GM23338 (cell line): Measurements from ENCODE around the gene SFN. TPM values are rescaled to one million over a fixed set of nuclear protein-coding genes. Genes with fewer than 3 reads are reported as not detected.
"Not testable (repeated sequence)": the region's sequence is repeated elsewhere in the genome, so short reads cannot be mapped to it uniquely, and the experiment has no call there.

ENCODE experiments used
- ATAC-seq: fragments of 200-7000 bp; cut with Tn5 transposase; 3 replicates; pipeline ENCODE4 v1.9.1; 2020
- DNase-seq: peaks from one replicate; pipeline ENCODE4 v3.0.0-alpha.2; 2015; ENCODE audit warnings: low spot score
- H2AFZ ChIP-seq: fragments of 200-600 bp; sonication (generic); 2 replicates; pipeline ENCODE4 v1.8.0; 2016; ENCODE audit warnings: antibody characterized with exemption, mild to moderate bottlenecking, moderate library complexity
- H3F3A ChIP-seq: fragments of 200-600 bp; sonication (generic); replicated peaks from 2 replicates; pipeline ENCODE4 v1.8.0; 2017; ENCODE audit warnings: antibody characterized with exemption, mixed run types, low read depth
- H3K27ac ChIP-seq: fragments of 200-600 bp; sonication (generic); 2 replicates; pipeline ENCODE4 v1.6.1; 2016; ENCODE audit warnings: low read depth
- H3K27me3 ChIP-seq: fragments of 200-600 bp; sonication (generic); 2 replicates; pipeline ENCODE4 v1.8.0; 2016; ENCODE audit warnings: mild to moderate bottlenecking, mixed run types, moderate library complexity; ENCODE audit not compliant: insufficient read depth
- H3K36me3 ChIP-seq: fragments of 200-600 bp; sonication (generic); 2 replicates; pipeline ENCODE4 v1.8.0; 2016; ENCODE audit warnings: mild to moderate bottlenecking; ENCODE audit not compliant: insufficient read depth
- H3K4me1 ChIP-seq: fragments of 200-600 bp; sonication (generic); 2 replicates; pipeline ENCODE4 v1.8.0; 2016; ENCODE audit warnings: mild to moderate bottlenecking, moderate library complexity; ENCODE audit not compliant: insufficient read depth
- H3K4me2 ChIP-seq: fragments of 200-600 bp; sonication (generic); 2 replicates; pipeline ENCODE4 v1.7.1; 2017; ENCODE audit warnings: mixed run types
- H3K4me3 ChIP-seq: fragments of 200-600 bp; sonication (generic); 2 replicates; pipeline ENCODE4 v1.6.1; 2016; ENCODE audit warnings: mixed run types
- H3K79me2 ChIP-seq: fragments of 200-600 bp; sonication (generic); replicated peaks from 2 replicates; pipeline ENCODE4 v1.8.0; 2017; ENCODE audit warnings: mild to moderate bottlenecking; ENCODE audit not compliant: insufficient read depth
- H3K9me2 ChIP-seq: fragments of 200-600 bp; sonication (generic); 2 replicates; pipeline ENCODE4 v1.8.0; 2017; ENCODE audit not compliant: insufficient read depth
- H4K20me1 ChIP-seq: fragments of 200-600 bp; sonication (generic); replicated peaks from 2 replicates; pipeline ENCODE4 v1.8.0; 2017; ENCODE audit warnings: mild to moderate bottlenecking; ENCODE audit not compliant: insufficient read depth
- H3K27ac Mint-ChIP-seq: 2 replicates; pipeline ENCODE4 v1.8.0; 2020; ENCODE audit warnings: inconsistent platforms, mild to moderate bottlenecking, moderate library complexity, mixed read lengths
- H3K27me3 Mint-ChIP-seq: 3 replicates; pipeline ENCODE4 v1.8.0; 2022; ENCODE audit warnings: low read depth, mild to moderate bottlenecking, moderate library complexity, mixed read lengths, inconsistent platforms; ENCODE audit not compliant: insufficient read depth, poor library complexity
- H3K36me3 Mint-ChIP-seq: 3 replicates; pipeline ENCODE4 v1.8.0; 2021; ENCODE audit warnings: low read depth, mild to moderate bottlenecking, inconsistent platforms, moderate library complexity, mixed read lengths
- H3K4me1 Mint-ChIP-seq: 3 replicates; pipeline ENCODE4 v1.8.0; 2020; ENCODE audit warnings: mild to moderate bottlenecking, inconsistent platforms, mixed read lengths
- H3K4me3 Mint-ChIP-seq: 3 replicates; pipeline ENCODE4 v1.8.0; 2021; ENCODE audit warnings: moderate library complexity, mild to moderate bottlenecking, inconsistent platforms, mixed read lengths
- H3K9me3 Mint-ChIP-seq: 3 replicates; pipeline ENCODE4 v1.8.0; 2020; ENCODE audit warnings: moderate library complexity, mild to moderate bottlenecking, inconsistent platforms, mixed read lengths
- CREB1 ChIP-seq: fragments of 250-450 bp; sonication (Bioruptor Pico); IDR thresholded peaks from 2 replicates; pipeline ENCODE4 v1.5.0; 2020; ENCODE audit warnings: low read depth, mild to moderate bottlenecking, moderate library complexity
- CTCF ChIP-seq, 2 experiments: fragments of 200-600 bp in 1 of 2; sonication (generic) in 1 of 2; conservative IDR thresholded peaks; 2 replicates each; pipeline versions ENCODE4 v1.5.1 to v1.6.1; 2016 to 2017; ENCODE audit warnings: antibody characterized with exemption in 2 of 2, low read depth in 2 of 2, mild to moderate bottlenecking in 2 of 2, moderate library complexity in 1 of 2
- EZH2 ChIP-seq: fragments of 200-600 bp; sonication (generic); IDR thresholded peaks from one replicate; pipeline ENCODE4 v1.8.0; 2017; ENCODE audit warnings: antibody characterized with exemption, mild to moderate bottlenecking, low read depth; ENCODE audit not compliant: unreplicated experiment
- EZH2phosphoT487 ChIP-seq: fragments of 200-600 bp; sonication (generic); IDR thresholded peaks from one replicate; pipeline ENCODE4 v1.8.1; 2018; ENCODE audit warnings: antibody characterized with exemption; ENCODE audit not compliant: unreplicated experiment
- JUNB ChIP-seq: IDR thresholded peaks from one replicate; pipeline ENCODE4 v1.6.1; 2016; ENCODE audit warnings: antibody characterized with exemption; ENCODE audit not compliant: unreplicated experiment
- NANOG ChIP-seq: IDR thresholded peaks from 2 replicates; pipeline ENCODE4 v1.6.1; 2016; ENCODE audit warnings: antibody characterized with exemption, borderline replicate concordance
- REST ChIP-seq: IDR thresholded peaks from one replicate; pipeline ENCODE4 v1.6.1; 2018; ENCODE audit warnings: antibody characterized with exemption; ENCODE audit not compliant: unreplicated experiment
- STAT1 ChIP-seq: IDR thresholded peaks from one replicate; pipeline ENCODE4 v1.6.1; 2016; ENCODE audit warnings: antibody characterized with exemption; ENCODE audit not compliant: unreplicated experiment
- ZNF331 ChIP-seq: fragments of 250-450 bp; sonication (Bioruptor Pico); IDR thresholded peaks from 2 replicates; pipeline ENCODE4 v1.5.0; 2020; ENCODE audit warnings: low read depth, mild to moderate bottlenecking, moderate library complexity
- ZNF462 ChIP-seq: fragments of 250-450 bp; sonication (Bioruptor Pico); IDR thresholded peaks from 2 replicates; pipeline ENCODE4 v1.5.0; 2020; ENCODE audit warnings: mild to moderate bottlenecking, moderate library complexity
- polyA plus RNA-seq: library from polyadenylated mRNA; unstranded; fragments of >200 nt; fragmentation: Nextera tagmentation; extraction: Ambion mirVana; gene quantifications from 2 replicates; pipeline ENCODE4 v1.2.1, GENCODE V29; 2016
- total RNA-seq: library from RNA; depleted of rRNA; stranded (reverse); fragments of >200 nt; shearing (Covaris generic); gene quantifications from 2 replicates; pipeline ENCODE4 v1.2.3, GENCODE V29; 2014

Gene SFN
- total and polyA plus RNA-seq, 2 experiments from 2014 or later: 1.8 to 2.6 TPM

GRCh38 chr1:26844424-26845196 lies 18.3 kb upstream of the SFN start:
- DNase-seq (no peak), ATAC-seq (no peak)
- no peaks in the 10 kb centered on the region for H3K9me3 Mint-ChIP-seq
- H3K27ac ChIP-seq: no peak overlapping the region
- H3K27me3 Mint-ChIP-seq: peaks cover 4% of the 10 kb centered on the region
- H3K4me3 ChIP-seq: no peak overlapping the region
- H3K4me3 Mint-ChIP-seq: no peak overlapping the region
- 0 out of 2 replicates have a peak, but pooled peaks cover 5% of the 10 kb centered on the region for H3K36me3 ChIP-seq
- TF ChIP-seq EZH2: no peak
- TF ChIP-seq CTCF (conservative IDR thresholded peaks at IDR 0.05; ENCODE audit: low read depth in 2 of 2): no peak
- no peak for TF ChIP-seq ZNF331
- no peak for TF ChIP-seq JUNB
- TF ChIP-seq CREB1 (CRISPR knock-in tag): no peak
- TF ChIP-seq REST: no peak
- no peak for TF ChIP-seq ZNF462 (CRISPR knock-in tag)
- no peak for TF ChIP-seq STAT1
- no peak for TF ChIP-seq NANOG
- no peak for TF ChIP-seq EZH2phosphoT487
- H3K9me2 ChIP-seq: no peaks in the 10 kb centered on the region
- H3K4me2 ChIP-seq: no peak overlapping the region
- H4K20me1 ChIP-seq: peaks cover 15% of the 10 kb centered on the region
- H3K4me1 ChIP-seq: no peaks in the 10 kb centered on the region
- H3K27me3 ChIP-seq: no peaks in the 10 kb centered on the region
- no peaks in the 10 kb centered on the region for H3K79me2 ChIP-seq
- no peak overlapping the region for H2AFZ ChIP-seq
- no peaks in the 10 kb centered on the region for H3F3A ChIP-seq
- no peak overlapping the region for H3K27ac Mint-ChIP-seq
- no peaks in the 10 kb centered on the region for H3K4me1 Mint-ChIP-seq
- peaks cover 23% of the 10 kb centered on the region for H3K36me3 Mint-ChIP-seq

- not testable (repeated sequence) for H3K27ac ChIP-seq, H4K20me1 ChIP-seq, H3K4me3 ChIP-seq, ATAC-seq, H3K4me3 Mint-ChIP-seq, H3K79me2 ChIP-seq, H3K9me2 ChIP-seq, H3K36me3 ChIP-seq, H3K4me1 Mint-ChIP-seq, DNase-seq, H3K4me1 ChIP-seq, H3F3A ChIP-seq, H2AFZ ChIP-seq, H3K27me3 ChIP-seq, H3K9me3 Mint-ChIP-seq, H3K27me3 Mint-ChIP-seq, H3K27ac Mint-ChIP-seq, H3K4me2 ChIP-seq
- H3K36me3 Mint-ChIP-seq: peaks cover 46% of the 10 kb centered on the region
These were observed 15.1 kb upstream of the SFN start for GRCh38 chr1:26847826-26848225.
